ENCODE results near the gene PARN. TPM values are rescaled to one million over a fixed set of nuclear protein-coding genes. Genes with fewer than 3 reads are reported as not detected.

Gene PARN
- total RNA-seq, 1 experiment from 2014 or later: 56.2 TPM

DNA sequence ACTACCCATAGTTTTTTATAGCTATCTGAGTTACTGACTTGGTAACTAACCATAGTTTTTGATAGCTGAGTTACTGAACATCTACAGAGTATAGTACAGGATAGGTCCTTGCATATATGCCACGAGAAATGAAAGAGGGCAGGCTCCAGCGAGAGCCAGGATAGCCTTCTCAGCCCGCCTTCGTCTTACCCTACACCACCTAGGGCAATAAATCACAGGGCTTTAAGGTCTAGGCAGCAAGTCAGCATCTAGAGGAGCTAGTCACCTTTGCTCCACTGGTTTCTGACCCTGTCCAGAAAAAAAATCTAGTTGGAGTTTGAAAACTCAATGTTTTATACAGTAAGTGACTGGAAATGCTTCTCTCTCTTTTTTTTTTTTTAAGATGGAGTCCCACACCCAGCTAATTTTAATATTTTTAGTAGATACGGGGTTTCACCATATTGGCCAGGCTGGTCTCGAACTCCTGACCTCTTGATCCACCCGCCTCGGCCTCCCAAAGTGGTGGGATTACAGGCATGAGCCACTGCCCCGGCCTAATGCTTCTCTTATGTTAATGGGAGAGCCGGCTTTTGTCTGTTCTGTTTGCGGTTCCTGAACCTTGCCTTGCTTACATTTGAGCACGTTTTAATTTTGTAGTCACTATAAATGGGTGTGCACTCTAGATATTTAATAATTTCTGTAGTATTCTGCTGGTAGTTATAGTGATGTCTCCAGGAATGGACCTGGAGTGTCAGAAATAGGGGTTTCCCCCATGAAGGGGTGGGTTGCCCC, 5.5 kb upstream of the PARN start:
- H4K5ac ChIP-seq (ENCODE audit: insufficient read length, low read depth, low read length): no peak overlapping the region
- Mint-ChIP-seq H3K4me3 (peak overlapping the region; percentile 35 to 100), H3K9me3 (no peaks in the 10 kb centered on the region), H3K4me1 (peaks cover 52 to 68% of the 10 kb centered on the region in 2 experiments), H3K36me3 (ENCODE audit: insufficient read depth in 1 of 3, low read depth in 3 of 3) (peaks cover 12 to 39% (median 30%) of the 10 kb centered on the region in 3 experiments; a peak in 6 of 7 replicates), H3K27ac (peak overlapping the region; percentile 80 to 99 (median 98)), H3K27me3 (ENCODE audit: low read depth) (no peaks in the 10 kb centered on the region)
- H3K14ac ChIP-seq (ENCODE audit: insufficient read depth, low read length): no peak overlapping the region
- H4K8ac ChIP-seq (replicated peaks; ENCODE audit: insufficient read length, low read depth, low read length): no peak overlapping the region
- no peak overlapping the region for H3K4ac ChIP-seq (ENCODE audit: low read depth, low read length)
- no peaks in the 10 kb centered on the region for H4K20me1 ChIP-seq (ENCODE audit: control insufficient read depth, insufficient read depth, insufficient read length)
- peak overlapping the region; percentile 86 for H3K4me2 ChIP-seq (ENCODE audit: insufficient read depth, insufficient read length, low read length)
- H3K23me2 ChIP-seq (ENCODE audit: insufficient read length, low read depth, low read length, poor library complexity, severe bottlenecking): peaks cover 11% of the 10 kb centered on the region
- H2BK5ac ChIP-seq (ENCODE audit: insufficient read length, low read length): no peak overlapping the region
- peaks cover 5% of the 10 kb centered on the region; the same call in 1 of the 2 replicates for H3K4me1 ChIP-seq (ENCODE audit: insufficient read depth, low read length)
- no peak overlapping the region for H3K18ac ChIP-seq (ENCODE audit: insufficient read length, low read depth, low read length)
- no peak overlapping the region for H3K56ac ChIP-seq (ENCODE audit: insufficient read length, low read depth, low read length)
- H4K91ac ChIP-seq (ENCODE audit: insufficient read length, low read depth, low read length): no peak overlapping the region
- H3K27ac ChIP-seq (ENCODE audit: insufficient read length, low read depth, low read length): peak overlapping the region; percentile 3
- H2BK120ac ChIP-seq (ENCODE audit: low read depth, low read length, poor library complexity, severe bottlenecking): no peak overlapping the region
- H2AK5ac ChIP-seq (ENCODE audit: insufficient read length, low read length): no peak overlapping the region
- no peak for DNase-seq
- H3K23ac ChIP-seq (ENCODE audit: insufficient read length, low read depth, low read length): no peak overlapping the region
- peaks cover 27% of the 10 kb centered on the region; the same call in 1 of the 2 replicates for H3K79me2 ChIP-seq (ENCODE audit: insufficient read depth, low read length)
- H3K79me1 ChIP-seq (ENCODE audit: insufficient read depth, low read depth, low read length, poor library complexity, severe bottlenecking): peaks cover 18% of the 10 kb centered on the region
- H3K9me3 ChIP-seq (ENCODE audit: control insufficient read depth, low read depth, low read length): no peaks in the 10 kb centered on the region
- H2AFZ ChIP-seq (ENCODE audit: low read length): no peak overlapping the region
- peak overlapping the region; percentile 68 for H3T11ph ChIP-seq (ENCODE audit: low read length)
- no peak overlapping the region for H2BK12ac ChIP-seq (ENCODE audit: insufficient read length, low read depth, low read length)
- WGBS (ENCODE audit: extremely low coverage, insufficient read length, low lambda C conversion rate): no CpG with 5 or more reads among the region's 12 CpGs
- no peak overlapping the region for H2BK15ac ChIP-seq (ENCODE audit: low read depth, low read length)
- H3K27me3 ChIP-seq (ENCODE audit: insufficient read depth, low read length): no peaks in the 10 kb centered on the region
- TF ChIP-seq CTCF (conservative IDR thresholded peaks at IDR 0.05): no peak
- no peak overlapping the region for H3K9ac ChIP-seq (ENCODE audit: extremely low read depth, insufficient read length, low read length)
- no peak overlapping the region for H2BK20ac ChIP-seq (ENCODE audit: low read depth, low read length, poor library complexity, severe bottlenecking)
